Mucosa of gallbladder (tissue), 1 donor: ENCODE measurements around the gene FJX1. TPM values are rescaled to one million over a fixed set of nuclear protein-coding genes. Genes with fewer than 3 reads are reported as not detected.

Source experiments
- DNase-seq: peaks from one replicate; pipeline ENCODE4 v3.0.0-alpha.2; 2020; ENCODE audit warnings: low spot score
- total RNA-seq: library from RNA; stranded (reverse); gene quantifications from one replicate; pipeline ENCODE4 v1.2.1, GENCODE V29; 2021
- donor health status: DM: no; HTN: no; CAD: no.

The FJX1 gene
- total RNA-seq, 1 donor from 2014 or later, result 1.9 TPM

- no peak for DNase-seq
Measured at GRCh38 chr11:35606206-35606605, 12.1 kb upstream of the FJX1 start.

- no peak for DNase-seq
Measured at GRCh38 chr11:35608502-35608901, 9.8 kb upstream of the FJX1 start.

GRCh38 chr11:35609656-35610055 lies 8.6 kb upstream of the FJX1 start:
- no peak for DNase-seq

GRCh38 chr11:35610631-35611030 lies 7.6 kb upstream of the FJX1 start:
- no peak for DNase-seq

- no peak for DNase-seq
Measured at GRCh38 chr11:35611741-35612140, 6.5 kb upstream of the FJX1 start.

GRCh38 chr11:35614939-35615569 lies 3.2 kb upstream of the FJX1 start:
- no peak for DNase-seq

- DNase-seq, result no peak
Measured at GRCh38 chr11:35615921-35616900, 2.0 kb upstream of the FJX1 start.

GRCh38 chr11:35617316-35617686 lies 959 bp upstream of the FJX1 start:
- DNase-seq, result no peak

- no peak for DNase-seq
Measured at GRCh38 chr11:35618497-35619115, 346 bp downstream of the FJX1 start.

GRCh38 chr11:35619116-35619854 lies 1.0 kb downstream of the FJX1 start:
- no peak for DNase-seq

- no peak for DNase-seq
Measured at GRCh38 chr11:35619855-35620640, 1.8 kb downstream of the FJX1 start.

GRCh38 chr11:35620795-35621194 lies 2.5 kb downstream of the FJX1 start:
- DNase-seq, result no peak

GRCh38 chr11:35621620-35622019 lies 3.4 kb downstream of the FJX1 start:
- no peak for DNase-seq

- no peak for DNase-seq
Measured at GRCh38 chr11:35622070-35622469, 3.8 kb downstream of the FJX1 start.

- DNase-seq, result no peak
Measured at GRCh38 chr11:35623621-35624168, 5.4 kb downstream of the FJX1 start.

- DNase-seq, result no peak
Measured at GRCh38 chr11:35624316-35624715, 6.1 kb downstream of the FJX1 start.

- no peak for DNase-seq
Measured at GRCh38 chr11:35624781-35625180, 6.5 kb downstream of the FJX1 start.

- no peak for DNase-seq
Measured at GRCh38 chr11:35626501-35626900, 8.2 kb downstream of the FJX1 start.

- no peak for DNase-seq
Measured at GRCh38 chr11:35629511-35629910, 11.3 kb downstream of the FJX1 start.

GRCh38 chr11:35629914-35630313 lies 11.7 kb downstream of the FJX1 start:
- DNase-seq, result no peak

- no peak for DNase-seq
Measured at GRCh38 chr11:35631891-35632290, 13.6 kb downstream of the FJX1 start.
